ENCODE data around the gene HIGD2B.
A peak's percentile ranks its signal among the peaks of the same experiment; 100 is the strongest.

DNA sequence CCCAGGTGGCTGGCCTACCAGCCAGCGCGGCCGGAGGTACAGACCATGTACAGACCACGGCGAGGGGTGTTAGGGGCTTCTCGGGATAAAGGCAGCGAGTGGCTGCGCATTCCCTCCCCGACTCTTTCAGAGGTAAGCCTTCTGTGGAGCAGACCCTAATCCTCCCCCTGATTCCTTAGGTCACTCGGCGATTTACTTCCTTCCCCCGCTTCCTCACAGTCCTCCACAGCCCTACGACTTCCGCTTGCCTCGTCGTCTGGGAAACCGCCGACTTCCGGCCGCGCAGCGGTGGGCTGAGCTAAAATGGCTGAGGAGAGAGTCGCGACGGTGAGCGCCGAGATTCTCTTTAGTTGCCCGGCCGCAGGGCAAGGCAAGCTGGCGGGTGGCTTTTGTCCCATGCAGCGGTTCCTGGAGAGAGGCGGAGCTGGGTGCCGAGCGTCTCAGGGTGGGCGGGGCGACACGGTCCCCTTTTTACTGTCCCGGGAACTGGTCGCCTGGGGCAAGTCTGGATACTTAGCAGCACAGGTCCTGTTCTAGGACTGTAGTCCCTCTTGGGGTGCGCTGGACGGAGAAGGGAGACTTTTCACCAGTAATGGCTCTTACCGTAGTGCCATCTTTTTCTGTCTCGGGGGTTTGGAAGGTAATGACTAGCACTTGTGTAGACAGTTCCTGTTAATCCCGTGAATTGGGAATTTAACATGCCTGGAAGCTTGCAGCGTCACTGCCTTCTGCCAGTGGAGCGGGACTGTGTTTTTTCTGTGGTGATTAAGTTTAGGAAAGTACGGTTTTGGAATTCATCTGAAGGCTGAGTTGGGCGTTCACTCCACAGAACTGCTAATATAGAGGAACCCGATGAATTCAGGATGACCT is at the start of gene HIGD2B, which contains the start of gene BBS4:
- TF ChIP-seq, protein P1, sequence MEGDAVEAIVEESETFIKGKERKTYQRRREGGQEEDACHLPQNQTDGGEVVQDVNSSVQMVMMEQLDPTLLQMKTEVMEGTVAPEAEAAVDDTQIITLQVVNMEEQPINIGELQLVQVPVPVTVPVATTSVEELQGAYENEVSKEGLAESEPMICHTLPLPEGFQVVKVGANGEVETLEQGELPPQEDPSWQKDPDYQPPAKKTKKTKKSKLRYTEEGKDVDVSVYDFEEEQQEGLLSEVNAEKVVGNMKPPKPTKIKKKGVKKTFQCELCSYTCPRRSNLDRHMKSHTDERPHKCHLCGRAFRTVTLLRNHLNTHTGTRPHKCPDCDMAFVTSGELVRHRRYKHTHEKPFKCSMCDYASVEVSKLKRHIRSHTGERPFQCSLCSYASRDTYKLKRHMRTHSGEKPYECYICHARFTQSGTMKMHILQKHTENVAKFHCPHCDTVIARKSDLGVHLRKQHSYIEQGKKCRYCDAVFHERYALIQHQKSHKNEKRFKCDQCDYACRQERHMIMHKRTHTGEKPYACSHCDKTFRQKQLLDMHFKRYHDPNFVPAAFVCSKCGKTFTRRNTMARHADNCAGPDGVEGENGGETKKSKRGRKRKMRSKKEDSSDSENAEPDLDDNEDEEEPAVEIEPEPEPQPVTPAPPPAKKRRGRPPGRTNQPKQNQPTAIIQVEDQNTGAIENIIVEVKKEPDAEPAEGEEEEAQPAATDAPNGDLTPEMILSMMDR (IDR thresholded peaks at IDR 0.05) = no peak
- TF ChIP-seq POLR2A (IDR thresholded peaks at IDR 0.05) = peak; percentile 65 to 91

Data from adrenal gland (tissue), 5 donors.